Lung (tissue), 13 donors: ENCODE results near the gene TNFRSF17. TPM values are rescaled to one million over a fixed set of nuclear protein-coding genes. Genes with fewer than 3 reads are reported as not detected.

Experiments used
- ATAC-seq: fragments of 200-7000 bp; cut with Tn5 transposase; one replicate; pipeline ENCODE4 v1.9.1; 2020; ENCODE audit warnings: moderate number of reproducible peaks; ENCODE audit not compliant: insufficient read depth, low FRiP score
- DNase-seq, 3 donors: peaks; one replicate each; pipeline ENCODE4 v3.0.0-alpha.2; 2013 to 2017
- H3K27ac ChIP-seq, 2 donors: one replicate each; pipeline ENCODE4 v1.5.1; 2013; ENCODE audit warnings: mild to moderate bottlenecking in 2 of 2, moderate library complexity in 2 of 2, control low read depth in 1 of 2, inconsistent platforms in 1 of 2, low read depth in 1 of 2, low read length in 1 of 2
- H3K27me3 ChIP-seq, 3 donors: one replicate each; pipeline ENCODE4 v1.5.1; 2013; ENCODE audit warnings: low read length in 2 of 3; ENCODE audit not compliant: control insufficient read depth in 3 of 3, insufficient read depth in 3 of 3
- H3K36me3 ChIP-seq, 4 donors: one replicate each; pipeline ENCODE4 v1.5.1; 2013; ENCODE audit warnings: low read length in 4 of 4, mild to moderate bottlenecking in 1 of 4, moderate library complexity in 1 of 4; ENCODE audit not compliant: control insufficient read depth in 4 of 4, insufficient read depth in 4 of 4
- H3K4me1 ChIP-seq, 5 donors: one replicate each; pipeline ENCODE4 v1.5.1; 2013; ENCODE audit warnings: low read length in 5 of 5, mild to moderate bottlenecking in 2 of 5, moderate library complexity in 1 of 5; ENCODE audit not compliant: control insufficient read depth in 5 of 5, insufficient read depth in 5 of 5
- H3K4me3 ChIP-seq: one replicate; pipeline ENCODE4 v1.5.1; 2013; ENCODE audit warnings: mild to moderate bottlenecking, control low read depth, moderate library complexity
- H3K9ac ChIP-seq, 2 donors: one replicate each; pipeline ENCODE4 v1.5.1; 2013; ENCODE audit warnings: low read length in 2 of 2, control low read depth in 1 of 2; ENCODE audit not compliant: insufficient read depth in 1 of 2
- H3K9me3 ChIP-seq, 4 donors: one replicate each; pipeline ENCODE4 v1.5.1; 2013; ENCODE audit warnings: low read length in 3 of 4, mild to moderate bottlenecking in 1 of 4, moderate library complexity in 1 of 4; ENCODE audit not compliant: control insufficient read depth in 4 of 4, insufficient read depth in 3 of 4
- CTCF ChIP-seq: IDR thresholded peaks from 2 replicates; pipeline ENCODE4 v1.5.1; 2012; ENCODE audit warnings: mild to moderate bottlenecking; ENCODE audit errors: control extremely low read depth, extremely low read depth
- WGBS, 2 donors: extraction: QIAGEN DNeasy Blood & Tissue Kit; methylation state at CpG; one replicate each; pipeline ENCODE4 v1.1.7; 2013; 5-methylcytosine and 5-hydroxymethylcytosine counted together
- polyA plus RNA-seq, 2 donors: library from polyadenylated mRNA; stranded (reverse); fragments of 200-250 nt; gene quantifications; one replicate each; pipeline ENCODE4 v1.2.1, GENCODE V29; 2013
- small RNA-seq: library from RNA; depleted of rRNA; stranded (forward); fragments of <200 nt; gene quantifications from one replicate; pipeline ENCODE3, GENCODE V24; 2014; ENCODE audit warnings: low replicate concordance
- total RNA-seq, 2 donors: library from RNA; depleted of rRNA in 1 of 2; stranded (reverse); fragments of >200 nt in 1 of 2; gene quantifications; one replicate each; pipeline ENCODE4 v1.2.1, GENCODE V29; 2014 to 2021
- donor health status: control.
- donor health status: control.
- donor health status: Bipolar disorder and iron deficiency.
- donor health status: healthy.
- donor health status: DM: yes; HTN: yes; CAD: no.

The TNFRSF17 gene
- total and polyA plus RNA-seq, 4 donors, result 0.30 to 3.2 (median 1.4) TPM

GRCh38 chr16:12016291-12016947 lies 51.4 kb downstream of the TNFRSF17 start:
- H3K27me3 ChIP-seq, result no peaks in the 10 kb centered on the region
- no peak overlapping the region for H3K27ac ChIP-seq
- H3K4me1 ChIP-seq, result no peaks in the 10 kb centered on the region
- no peaks in the 10 kb centered on the region for H3K9me3 ChIP-seq
- H3K36me3 ChIP-seq, result peaks cover 0 to 1% (median 0%) of the 10 kb centered on the region in 4 donors
- ATAC-seq (no peak), DNase-seq (no peak)
- no peak for TF ChIP-seq CTCF
- H3K4me3 ChIP-seq, result no peak overlapping the region
- H3K9ac ChIP-seq, result no peak overlapping the region
- 88% methylated on average over 4 of the region's 4 CpGs for WGBS, 2 donors

GRCh38 chr16:12017558-12017957 lies 52.5 kb downstream of the TNFRSF17 start:
- Histone ChIP-seq H3K4me1 (no peaks in the 10 kb centered on the region), H3K27ac (no peak overlapping the region), H3K9me3 (no peaks in the 10 kb centered on the region), H3K4me3 (no peak overlapping the region), H3K9ac (no peak overlapping the region), H3K36me3 (no peaks in the 10 kb centered on the region), H3K27me3 (no peaks in the 10 kb centered on the region)
- DNase-seq, result no peak
- WGBS, 2 donors, result 80 to 87% methylated on average over 5 of the region's 5 CpGs
- no peak for TF ChIP-seq CTCF
- ATAC-seq, result no peak

Small RNA genes lying within 50 kb of the gene (small RNA-seq; reads per million reads assigned to genes)
- gene AC007216.5 (not detected), gene UBL5P4 (not detected)

Other genes starting within 250 kb of the TNFRSF17 start
- gene TXNDC11, start 222.4 kb upstream of the TNFRSF17 start, total RNA-seq, result 10 to 100 TPM; 64.8 to 78.8 TPM
- gene TXNDC11, start 222.4 kb upstream of the TNFRSF17 start, polyA plus RNA-seq, result 10 to 100 TPM; 70.0 to 74.3 TPM
- gene ZC3H7A, start 168.0 kb upstream of the TNFRSF17 start, total RNA-seq, result 100 to 1,000 TPM in 1 of 2 donors, 10 to 100 TPM in 1; 46.3 to 127 TPM
- 10 to 100 TPM; 22.1 to 26.1 TPM for gene ZC3H7A, start 168.0 kb upstream of the TNFRSF17 start, polyA plus RNA-seq
- gene RSL1D1, start 113.7 kb upstream of the TNFRSF17 start, total RNA-seq, result 100 to 1,000 TPM in 1 of 2 donors, 10 to 100 TPM in 1; 99.9 to 206 TPM
- gene RSL1D1, start 113.7 kb upstream of the TNFRSF17 start, polyA plus RNA-seq, result 10 to 100 TPM; 68.5 to 79.9 TPM
- gene GSPT1, start 49.3 kb upstream of the TNFRSF17 start, total RNA-seq, result 100 to 1,000 TPM; 106 to 116 TPM
- 10 to 100 TPM; 27.2 to 61.7 TPM for gene GSPT1, start 49.3 kb upstream of the TNFRSF17 start, polyA plus RNA-seq
- gene NPIPB2, start 23.2 kb upstream of the TNFRSF17 start, total RNA-seq, result 10 to 100 TPM in 1 of 2 donors, 1 to 10 TPM in 1; 8.4 to 10.1 TPM
- gene NPIPB2, start 23.2 kb upstream of the TNFRSF17 start, polyA plus RNA-seq, result 1 to 10 TPM; 5.5 to 6.6 TPM
- gene SNX29, start 11.5 kb downstream of the TNFRSF17 start, total RNA-seq, result 10 to 100 TPM; 25.5 to 45.9 TPM
- 1 to 10 TPM; 4.8 to 6.6 TPM for gene SNX29, start 11.5 kb downstream of the TNFRSF17 start, polyA plus RNA-seq